ENCODE measurements around the gene PREP.
"Not testable (repeated sequence)": the region's sequence is repeated elsewhere in the genome, so short reads cannot be mapped to it uniquely, and the experiment has no call there.

The PREP gene

DNA sequence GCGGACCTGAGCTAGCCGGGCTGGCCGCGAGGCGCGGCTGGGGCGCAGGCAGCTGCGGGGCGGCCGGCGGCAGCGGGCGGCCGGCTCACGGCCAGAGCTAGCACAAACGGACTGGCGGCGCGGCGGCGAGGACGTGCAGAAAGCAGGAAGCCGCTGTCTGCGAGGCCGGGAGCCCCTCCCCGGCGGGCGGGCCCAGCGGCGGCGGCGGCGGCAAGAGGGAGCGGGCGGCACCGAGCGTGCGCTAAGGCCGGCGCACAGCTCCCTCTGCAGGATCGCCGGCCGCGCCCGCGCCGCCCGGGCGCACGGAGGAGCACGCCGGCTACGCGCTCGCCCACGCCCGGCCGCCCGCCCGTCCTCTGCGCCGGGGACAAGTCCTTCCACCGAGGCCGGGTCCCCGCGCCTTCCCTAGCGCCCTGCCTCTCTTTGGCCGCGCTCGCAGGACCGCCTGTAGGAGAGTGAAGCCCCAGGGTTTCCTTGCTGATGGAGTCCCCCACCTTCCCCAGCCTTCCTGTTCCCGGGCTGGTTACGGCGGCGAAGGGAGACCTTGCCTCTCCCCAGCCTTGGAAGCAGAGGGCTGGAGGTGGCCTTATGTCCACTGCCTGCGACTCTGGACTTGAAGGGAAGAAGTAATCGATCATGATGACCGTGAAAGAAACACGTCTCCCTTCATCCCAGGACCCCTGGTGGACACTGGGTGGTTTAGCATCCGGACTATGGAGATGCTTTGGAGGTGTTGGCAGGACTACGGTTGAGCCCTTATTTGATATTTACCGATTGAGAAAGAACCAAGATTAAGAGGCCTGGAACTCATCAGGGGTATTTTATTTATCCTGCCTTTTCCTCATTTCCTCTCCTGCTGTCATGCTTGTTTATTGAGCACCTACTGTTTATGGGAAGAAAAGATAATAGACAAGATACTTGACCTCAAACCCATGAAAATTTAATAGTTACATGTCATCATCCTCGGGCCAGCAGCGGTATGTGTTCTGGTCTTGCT is at the start of gene PREP:
Gene PREP (minus strand): TSS at position 144 of the 997 bp plus-strand sequence. CDS start 191 bp downstream, outside the sequence.
- DNase-seq (ENCODE audit: low read depth), result peak; percentile 79

GRCh38 chr6:105452376-105452775 is 49.5 kb upstream of the PREP start:
- no peak for DNase-seq (ENCODE audit: low read depth)

DNA sequence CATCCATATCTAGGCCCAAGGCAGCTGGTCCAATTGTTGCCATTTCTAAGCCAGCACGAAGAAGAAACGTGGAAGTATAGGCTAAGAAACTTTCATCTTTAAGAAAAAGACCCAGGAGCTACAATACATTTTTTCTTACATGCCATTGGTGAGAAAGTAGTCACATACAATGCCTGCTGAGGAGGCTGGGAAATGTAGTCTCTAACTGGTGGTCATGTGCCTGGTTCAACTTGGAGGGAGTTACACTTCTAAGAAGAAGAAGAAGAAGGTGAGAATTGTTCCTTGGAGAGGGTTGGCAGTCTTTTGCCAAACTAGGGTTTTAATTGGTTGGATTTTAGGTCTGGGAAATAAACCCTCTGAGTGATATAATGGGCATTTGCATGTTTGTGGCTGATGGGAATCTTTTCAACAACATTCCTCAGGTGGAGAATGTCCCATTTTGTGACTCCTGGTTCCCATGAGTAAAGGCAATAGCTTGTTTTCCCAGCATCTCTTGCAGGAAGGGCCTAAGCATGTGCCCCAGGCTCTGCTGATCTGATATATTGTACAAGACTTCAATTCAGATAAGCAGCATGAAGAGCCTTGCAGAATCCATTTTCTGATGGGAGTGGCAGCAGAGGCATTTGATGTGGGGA is 47.0 kb upstream of the PREP start:
- no peak for DNase-seq (ENCODE audit: low read depth)

GRCh38 chr6:105445481-105445880 is 42.6 kb upstream of the PREP start:
- DNase-seq (ENCODE audit: low read depth), result no peak

GRCh38 chr6:105443941-105444340 is 41.1 kb upstream of the PREP start:
- no peak for DNase-seq (ENCODE audit: low read depth)

GRCh38 chr6:105442369-105442768 is 39.5 kb upstream of the PREP start:
- DNase-seq (ENCODE audit: low read depth), result no peak

- no peak for DNase-seq (ENCODE audit: low read depth)
Measured at GRCh38 chr6:105437236-105437635, 34.4 kb upstream of the PREP start.

DNA sequence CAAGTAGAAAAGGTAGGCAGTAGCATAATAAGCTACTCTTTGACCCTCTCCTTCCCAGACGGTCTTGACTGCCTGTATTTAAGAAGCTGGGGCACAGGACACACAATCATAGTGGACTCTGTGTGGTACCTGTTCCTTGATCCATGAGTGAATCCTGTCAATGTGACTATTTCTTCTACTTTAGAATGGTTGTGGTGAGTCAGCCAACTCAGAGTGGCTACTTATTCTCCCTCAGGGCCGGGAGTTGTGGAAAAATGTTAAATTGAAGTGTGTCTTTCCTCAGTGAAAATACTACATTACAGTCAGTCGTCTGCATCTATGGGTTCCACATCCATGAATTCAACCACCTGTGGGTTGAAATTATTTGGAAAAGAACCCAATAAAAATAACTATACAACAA is 30.8 kb upstream of the PREP start:
- DNase-seq (ENCODE audit: low read depth), result no peak

DNA sequence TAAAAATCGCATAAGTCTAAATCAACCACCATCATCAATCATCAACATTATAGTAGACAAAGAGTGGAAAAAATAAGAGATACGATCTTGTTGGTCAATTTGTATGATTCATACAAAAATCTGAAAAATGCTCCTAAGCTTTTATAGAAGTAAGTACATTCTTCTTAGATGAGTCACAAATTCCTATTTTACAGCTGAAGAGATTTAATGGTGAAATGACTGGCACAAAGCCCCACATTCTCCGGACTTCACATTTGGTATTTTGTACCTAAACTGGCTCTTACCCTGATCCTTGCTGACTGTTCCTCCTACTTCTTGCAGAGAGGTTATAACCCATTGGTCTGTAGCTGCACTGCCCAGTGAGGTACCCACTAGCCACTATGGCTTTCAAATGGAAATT is 29.9 kb upstream of the PREP start:
- DNase-seq (ENCODE audit: low read depth), result no peak

DNA sequence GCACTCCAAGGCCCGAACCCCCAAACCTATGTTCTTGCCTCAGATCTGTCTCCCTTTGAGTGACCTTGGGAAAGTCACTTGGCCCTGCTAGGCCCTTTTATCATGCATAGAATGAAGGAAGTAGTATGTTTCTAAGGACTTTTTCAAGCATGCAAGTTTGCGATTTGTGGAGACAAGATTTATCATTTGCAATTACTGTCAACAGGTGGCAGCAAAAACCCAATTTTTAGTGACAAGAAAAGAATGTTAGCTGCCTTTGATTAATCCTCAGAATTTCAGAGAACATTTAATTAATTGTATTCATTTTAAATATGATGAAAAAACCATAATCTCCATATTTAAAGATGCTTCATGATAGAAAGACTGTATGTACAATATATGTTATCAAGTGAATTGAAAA is 28.3 kb upstream of the PREP start:
- DNase-seq (ENCODE audit: low read depth), result peak; percentile 0

DNA sequence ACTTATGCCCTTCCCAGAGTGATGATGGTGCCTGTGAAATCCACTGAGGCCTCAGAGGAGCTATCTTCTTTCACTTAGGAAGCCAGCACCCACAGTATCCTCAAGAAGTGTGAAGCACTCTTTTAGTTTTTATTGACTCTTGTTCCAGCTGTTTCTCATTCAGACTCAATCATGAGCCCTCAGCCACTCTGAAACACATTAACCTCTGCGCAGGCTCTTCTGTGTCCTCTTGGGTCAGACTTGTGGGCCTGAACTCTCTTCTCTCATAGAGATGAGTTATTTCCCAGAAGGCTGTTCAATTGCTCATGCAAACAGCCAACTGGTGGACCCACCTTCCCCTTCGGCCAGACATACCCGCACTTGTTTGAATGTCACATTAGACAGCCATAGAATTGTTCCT is 27.8 kb upstream of the PREP start:
- no peak for DNase-seq (ENCODE audit: low read depth)

- no peak for DNase-seq (ENCODE audit: low read depth)
Measured at GRCh38 chr6:105429676-105430075, 26.8 kb upstream of the PREP start.

DNA sequence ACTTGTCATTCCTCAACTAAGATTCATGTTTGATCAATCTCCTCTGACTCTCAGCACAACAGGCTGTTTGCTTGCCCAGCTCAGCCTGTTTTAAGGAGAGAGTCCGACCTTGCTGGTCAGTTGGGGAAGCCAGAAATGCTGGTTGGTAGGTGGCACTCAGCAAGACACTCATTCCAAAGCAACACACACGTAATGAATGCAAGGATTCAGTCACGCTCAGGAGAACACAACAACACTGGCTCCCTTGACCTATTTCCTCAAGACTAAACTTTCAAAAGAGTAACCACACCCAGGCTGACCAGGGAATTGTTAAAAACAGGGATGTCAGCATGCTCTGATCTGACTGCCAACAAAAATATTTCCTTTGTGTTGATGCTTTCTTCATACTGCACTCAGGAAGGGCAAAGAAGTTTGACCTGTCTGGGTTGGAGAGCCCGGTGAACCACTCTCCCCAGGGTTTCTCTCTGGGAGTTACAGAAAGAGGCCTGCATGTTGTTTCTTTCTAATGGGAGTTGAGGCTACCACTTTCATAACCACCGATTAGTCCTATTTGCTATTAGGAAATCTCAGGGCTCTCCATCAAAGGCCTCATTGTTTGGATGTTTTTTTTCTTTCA is 25.6 kb upstream of the PREP start:
- no peak for DNase-seq (ENCODE audit: low read depth)

DNA sequence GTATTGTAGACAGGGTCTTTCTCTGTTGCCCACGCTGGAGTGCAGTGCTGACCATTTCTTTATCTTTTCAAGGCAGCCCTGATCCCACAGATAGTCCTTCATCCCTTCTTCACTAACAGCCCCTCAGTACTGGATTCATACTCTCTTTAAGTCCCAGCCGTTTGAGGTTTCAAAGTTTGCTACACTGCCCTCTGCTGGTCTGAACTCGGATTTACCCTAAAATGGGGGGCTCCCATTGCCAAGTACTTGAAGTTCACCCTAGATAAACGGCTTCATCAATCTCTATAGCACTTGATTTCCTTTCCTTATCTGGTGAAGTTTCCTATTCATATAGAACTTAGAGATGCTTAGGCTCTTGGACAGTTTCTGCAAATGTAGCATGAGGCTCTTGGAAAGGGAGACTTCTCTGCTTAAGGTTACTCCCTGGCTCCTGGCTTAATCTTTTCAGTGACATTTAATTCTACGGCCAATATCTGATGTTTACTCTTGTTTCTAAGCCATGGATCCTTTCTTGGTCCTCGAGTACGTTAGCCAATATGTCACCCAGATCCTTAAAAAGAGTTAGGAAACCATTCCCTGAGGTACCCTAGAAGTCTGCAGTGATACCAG is 21.4 kb upstream of the PREP start:
- peak; percentile 33 for DNase-seq (ENCODE audit: low read depth)

- not testable (repeated sequence) for DNase-seq (ENCODE audit: low read depth)
Measured at GRCh38 chr6:105416971-105417370, 14.1 kb upstream of the PREP start.

DNA sequence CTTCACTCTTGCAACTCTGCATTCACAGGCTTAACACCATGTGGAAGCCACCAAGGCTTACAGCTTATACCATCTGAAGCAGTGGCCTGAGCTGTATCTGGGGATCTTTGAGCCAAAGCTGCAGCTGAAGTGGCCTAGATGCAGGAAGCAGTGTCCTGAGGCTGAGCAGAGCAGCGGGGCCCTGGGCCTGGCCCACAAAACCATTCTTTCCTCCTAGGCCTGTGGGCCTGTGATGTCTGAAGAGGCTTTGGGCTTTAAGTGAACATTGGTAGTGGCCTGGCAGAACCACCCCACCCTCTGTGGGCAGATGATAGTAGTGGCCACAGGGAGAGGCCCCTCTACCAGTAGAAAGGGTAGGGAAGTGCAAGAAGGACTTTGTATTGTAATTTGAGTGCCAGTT is 6.9 kb upstream of the PREP start:
- no peak for DNase-seq (ENCODE audit: low read depth)

DNA sequence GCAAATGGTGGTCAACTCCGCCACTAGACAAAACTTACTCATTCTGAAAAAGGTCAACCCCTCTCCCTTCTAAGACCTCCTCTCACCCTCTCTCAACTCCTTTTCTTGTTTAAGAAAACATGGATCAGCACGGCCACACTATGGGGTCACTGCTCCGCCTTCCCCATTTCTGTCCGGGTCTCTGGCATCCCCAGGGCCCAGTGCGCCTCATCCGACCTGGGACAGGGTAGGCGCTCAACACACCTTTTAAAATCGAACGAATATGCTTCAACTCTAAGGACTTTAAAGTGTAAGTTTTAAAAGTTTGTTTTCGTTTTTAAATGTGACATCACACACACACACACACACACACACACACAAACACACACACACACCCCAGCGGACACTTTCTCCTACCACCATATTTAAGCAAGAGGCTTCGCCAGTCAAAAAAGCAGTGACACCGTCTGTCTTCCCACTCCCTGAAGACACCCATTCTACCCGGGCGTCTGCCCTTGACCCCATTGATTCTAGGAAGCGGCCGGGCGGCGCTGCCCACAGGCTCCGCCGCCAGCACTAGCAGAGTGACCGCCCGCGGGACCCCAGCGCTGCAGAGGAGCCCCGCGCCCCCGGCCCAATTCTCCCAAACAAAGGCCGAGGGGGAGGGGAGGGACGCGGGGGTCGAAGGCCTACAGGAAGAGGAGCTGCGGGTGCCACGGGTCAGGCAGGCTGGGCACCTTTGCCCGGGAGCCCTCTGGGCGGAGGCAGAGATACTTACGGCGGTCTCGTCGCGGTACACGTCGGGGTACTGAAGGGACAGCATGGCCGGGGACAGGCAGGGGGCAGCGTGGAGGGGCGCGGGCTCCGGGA is 568 bp downstream of the PREP start:
- peak; percentile 13 for DNase-seq (ENCODE audit: low read depth)

- DNase-seq (ENCODE audit: low read depth), result no peak
Measured at GRCh38 chr6:105401247-105402089, 1.4 kb downstream of the PREP start.

DNA sequence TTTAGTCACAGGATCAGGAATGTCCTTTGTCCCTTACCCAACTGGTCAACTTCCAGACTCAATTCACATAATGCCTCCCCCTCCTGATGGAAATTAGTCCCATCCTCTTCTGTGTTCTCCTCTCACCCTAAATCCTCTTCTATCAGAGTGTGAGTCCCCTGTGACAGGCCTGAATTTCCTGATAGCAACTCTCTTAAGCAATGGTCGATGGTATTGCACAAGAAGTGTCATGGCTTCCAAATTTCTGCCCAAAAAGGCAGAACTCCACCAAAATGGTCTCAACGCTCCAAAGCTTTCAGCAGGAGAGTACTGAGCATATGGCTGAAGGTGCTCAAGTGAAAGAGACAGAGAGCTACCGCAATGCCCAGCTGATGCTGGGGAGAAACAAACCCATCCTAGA is 2.4 kb downstream of the PREP start:
- DNase-seq (ENCODE audit: low read depth), result no peak

GRCh38 chr6:105398859-105399258 is 4.0 kb downstream of the PREP start:
- DNase-seq (ENCODE audit: low read depth), result no peak

DNA sequence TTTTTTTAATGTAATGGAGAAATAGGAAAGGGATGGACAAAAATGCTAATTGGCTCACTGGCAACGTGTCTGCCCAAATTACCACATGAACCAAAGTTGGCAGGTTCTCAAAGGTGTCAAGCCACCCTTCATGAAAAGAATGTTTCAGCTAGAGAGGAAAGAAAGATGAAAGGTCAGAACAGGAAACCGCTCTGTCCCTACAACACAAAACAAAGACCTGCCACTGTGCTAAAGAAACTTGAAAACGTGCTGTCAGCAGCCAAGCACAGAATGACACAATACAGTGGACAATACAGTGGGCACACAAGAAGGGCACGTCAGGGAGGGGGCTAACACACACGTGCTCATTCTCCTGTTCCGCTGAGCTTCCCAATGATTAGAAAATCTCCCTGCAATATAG is 4.9 kb downstream of the PREP start:
- no peak for DNase-seq (ENCODE audit: low read depth)
